HG02678 (cell line): Measurements from ENCODE around the gene CDKN2AIPNL.
"Not testable (repeated sequence)": the region's sequence is repeated elsewhere in the genome, so short reads cannot be mapped to it uniquely, and the experiment has no call there.

Experiments used
- ATAC-seq: cut with Tn5 transposase; IDR thresholded peaks from one replicate; pipeline ENCODE4 v1.9.1; 2021; ENCODE audit warnings: mild to moderate bottlenecking, moderate library complexity; ENCODE audit not compliant: unreplicated experiment

Gene CDKN2AIPNL

DNA sequence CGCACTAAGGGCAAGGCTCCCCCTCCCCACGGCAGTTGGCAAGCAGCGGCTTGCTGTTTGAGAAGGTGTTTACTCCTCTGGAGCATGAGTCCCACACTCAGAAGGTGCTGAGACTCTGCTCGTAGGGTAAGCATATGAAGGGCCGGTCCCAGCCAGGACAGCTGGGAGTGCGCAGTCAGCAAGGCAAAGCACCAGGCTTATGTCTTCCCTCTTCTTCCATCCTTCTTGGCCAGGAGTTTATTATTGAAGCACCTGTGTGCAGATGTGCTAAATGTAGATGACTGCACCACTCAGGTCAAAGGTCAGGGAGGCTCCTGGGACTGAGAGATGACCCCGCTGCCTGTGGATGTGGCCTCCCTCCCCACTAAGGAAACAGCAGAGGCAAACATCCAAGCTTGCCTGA lies 27.0 kb upstream of the CDKN2AIPNL start:
- no peak for ATAC-seq

DNA sequence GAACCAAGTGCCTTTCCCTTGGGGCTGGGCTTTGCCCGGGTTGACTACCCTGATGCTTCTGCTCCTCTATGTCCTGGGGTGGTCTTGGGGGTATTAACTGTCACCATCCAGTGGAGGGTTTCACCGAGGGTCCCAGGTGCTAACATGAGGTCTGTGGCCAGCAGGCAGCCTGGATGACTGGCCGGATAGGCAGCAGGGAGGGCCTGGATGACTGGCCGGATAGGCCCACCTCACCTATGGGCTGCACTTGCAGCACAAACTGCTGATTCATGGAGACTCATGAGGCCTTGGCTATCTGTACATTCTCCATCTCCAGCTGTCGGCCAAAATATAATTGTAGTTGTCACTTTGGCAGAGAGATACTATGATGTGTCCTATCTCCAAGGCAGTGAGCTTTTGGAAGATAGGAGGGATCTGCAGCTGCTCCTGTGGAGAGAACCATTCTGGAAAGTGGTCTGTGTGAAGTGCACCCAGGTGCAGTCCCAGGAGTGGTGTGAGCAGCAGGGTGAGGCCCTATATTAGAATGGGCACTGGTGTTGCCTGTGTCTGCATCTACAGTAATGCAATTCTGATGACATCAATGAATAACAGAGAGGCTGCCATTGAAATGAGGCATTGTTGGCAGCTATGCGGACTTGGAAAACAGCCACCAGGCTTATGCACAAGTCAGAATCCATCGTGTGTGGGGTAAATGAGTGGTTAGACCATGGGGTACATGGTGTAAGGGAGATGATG lies 26.3 kb upstream of the CDKN2AIPNL start:
- ATAC-seq, result no peak

DNA sequence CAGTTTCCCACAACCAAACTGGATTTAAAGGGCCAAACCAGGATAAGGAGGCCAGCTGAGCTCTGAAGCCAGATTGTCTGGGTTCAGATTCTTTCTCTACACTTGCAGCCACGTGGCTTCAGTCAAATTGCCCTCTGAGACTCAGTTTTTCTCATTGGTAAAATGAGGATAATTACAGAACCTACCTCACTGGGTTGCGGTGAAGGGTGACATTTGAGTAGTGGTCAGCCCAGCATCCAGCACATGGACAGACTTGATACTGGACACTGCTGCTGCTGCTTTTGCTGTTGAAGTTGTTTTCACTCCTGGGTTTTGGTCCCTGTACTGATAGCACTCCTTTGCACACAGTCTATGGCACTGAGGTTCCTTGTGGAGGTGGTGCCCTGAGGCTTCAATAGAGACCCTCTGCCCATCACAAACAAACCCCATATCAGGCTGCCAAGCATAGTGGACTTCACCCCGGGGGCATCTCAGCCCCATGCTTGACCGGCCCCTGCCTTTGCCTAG lies 25.7 kb upstream of the CDKN2AIPNL start:
- ATAC-seq, result peak; percentile 9

DNA sequence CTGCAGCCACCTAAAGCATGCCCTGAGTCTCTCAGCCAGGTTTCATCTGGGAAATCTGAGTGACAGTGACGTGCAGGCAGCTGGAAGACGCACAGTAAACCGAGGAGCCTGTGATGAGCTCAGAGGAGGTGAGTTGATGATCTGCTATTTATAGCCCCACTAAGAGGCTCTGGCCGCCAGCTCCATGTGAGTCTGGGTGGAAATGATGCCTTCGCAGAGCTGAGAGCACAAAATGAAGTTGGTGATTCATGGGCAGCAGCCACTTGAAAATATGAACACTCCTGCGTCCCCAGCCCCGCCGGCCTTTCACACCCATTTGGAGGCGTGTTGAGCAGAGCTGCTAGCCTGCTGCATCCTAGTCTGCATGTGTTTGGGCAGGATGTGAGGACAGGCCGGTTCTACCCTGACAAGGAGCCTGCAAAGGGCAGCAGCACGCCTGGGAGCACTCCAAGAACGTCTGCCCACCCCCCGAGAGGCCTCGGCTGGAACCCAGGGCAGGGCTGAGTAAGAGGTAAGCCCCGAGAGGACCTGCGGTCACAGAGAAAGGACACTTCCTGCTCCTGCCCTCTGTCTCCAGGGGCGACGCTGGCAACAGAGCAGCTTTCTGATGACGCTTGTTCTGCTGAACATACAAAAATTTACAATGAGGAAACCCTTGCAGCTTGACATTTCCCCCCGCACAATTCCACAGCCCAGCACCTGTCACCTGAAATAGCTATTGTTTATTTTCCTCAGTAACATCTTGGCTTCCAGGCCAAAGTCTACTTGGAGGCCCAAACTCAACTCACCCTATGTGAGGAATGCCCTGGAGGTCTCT lies 25.1 kb upstream of the CDKN2AIPNL start:
- peak; percentile 88 for ATAC-seq

DNA sequence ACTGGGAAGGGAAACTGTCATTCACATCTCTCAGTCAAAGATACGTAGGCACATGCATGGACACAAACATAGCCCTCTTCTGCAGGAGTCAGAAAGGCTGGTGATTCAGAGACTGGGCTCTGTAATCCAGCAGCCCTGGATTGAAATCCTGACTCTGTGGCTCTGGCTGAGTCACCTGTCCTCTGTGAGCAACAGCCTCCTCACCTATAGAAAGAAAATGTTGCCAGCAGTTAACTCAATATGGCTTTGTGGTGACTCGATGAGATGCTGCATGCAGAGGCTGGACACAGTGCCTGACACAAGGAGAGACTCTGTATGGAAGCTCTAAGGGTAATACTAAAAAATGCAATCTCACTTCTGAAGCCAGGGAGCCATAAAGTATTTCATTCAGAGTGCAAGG lies 23.9 kb upstream of the CDKN2AIPNL start:
- ATAC-seq, result no peak

DNA sequence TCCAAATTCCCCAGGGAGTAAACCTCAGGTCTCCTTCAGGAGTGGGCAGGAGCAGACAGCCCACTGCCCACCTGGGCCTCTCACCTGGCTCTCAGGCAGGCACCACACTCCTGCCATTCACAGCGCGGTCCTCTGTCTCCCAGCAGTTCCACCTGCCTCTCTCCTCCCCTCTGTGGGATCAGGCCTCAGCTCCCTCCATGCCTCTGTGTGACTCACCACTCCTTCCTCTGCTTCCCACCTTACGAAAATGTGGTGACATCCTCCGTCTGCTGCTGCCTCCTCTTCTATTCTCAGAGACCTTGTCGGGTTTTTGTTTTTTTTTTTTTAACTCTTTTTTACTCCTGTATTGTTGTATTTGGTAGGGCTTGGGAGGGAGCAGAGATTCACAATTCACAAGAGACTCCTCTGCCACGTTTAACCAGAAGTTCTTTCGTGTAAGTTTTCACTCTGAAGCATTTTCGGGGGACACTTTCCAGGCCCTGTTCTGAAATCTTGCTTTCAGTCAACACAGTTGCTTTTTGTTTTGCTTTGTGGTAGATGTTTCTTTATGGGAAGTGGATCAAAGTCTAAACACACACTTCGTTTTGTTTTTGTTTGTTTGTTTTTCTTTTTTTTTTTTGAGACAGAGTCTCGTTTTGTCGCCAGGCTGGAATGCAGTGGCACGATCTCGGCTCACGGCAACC lies 21.1 kb upstream of the CDKN2AIPNL start:
- no peak for ATAC-seq

DNA sequence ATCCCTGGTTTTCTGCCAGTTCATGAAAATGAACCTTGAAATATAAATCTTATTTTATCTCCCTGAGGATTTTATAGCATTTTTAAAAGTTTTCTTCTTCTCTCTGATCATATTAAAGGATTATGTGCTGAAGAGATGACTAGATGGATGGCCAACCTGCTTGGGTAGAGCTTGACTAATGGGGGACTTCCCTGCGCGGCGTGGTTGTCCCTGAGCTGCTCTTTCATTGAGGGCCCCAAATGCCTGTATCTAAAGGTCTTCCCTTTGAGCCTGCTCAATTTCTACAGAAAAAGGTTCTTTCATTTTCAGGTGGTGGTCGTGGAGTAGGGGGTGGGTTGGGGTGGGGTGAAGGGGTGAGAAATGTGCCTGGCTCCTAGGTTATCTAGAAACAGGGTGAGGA lies 20.5 kb upstream of the CDKN2AIPNL start:
- no peak for ATAC-seq

DNA sequence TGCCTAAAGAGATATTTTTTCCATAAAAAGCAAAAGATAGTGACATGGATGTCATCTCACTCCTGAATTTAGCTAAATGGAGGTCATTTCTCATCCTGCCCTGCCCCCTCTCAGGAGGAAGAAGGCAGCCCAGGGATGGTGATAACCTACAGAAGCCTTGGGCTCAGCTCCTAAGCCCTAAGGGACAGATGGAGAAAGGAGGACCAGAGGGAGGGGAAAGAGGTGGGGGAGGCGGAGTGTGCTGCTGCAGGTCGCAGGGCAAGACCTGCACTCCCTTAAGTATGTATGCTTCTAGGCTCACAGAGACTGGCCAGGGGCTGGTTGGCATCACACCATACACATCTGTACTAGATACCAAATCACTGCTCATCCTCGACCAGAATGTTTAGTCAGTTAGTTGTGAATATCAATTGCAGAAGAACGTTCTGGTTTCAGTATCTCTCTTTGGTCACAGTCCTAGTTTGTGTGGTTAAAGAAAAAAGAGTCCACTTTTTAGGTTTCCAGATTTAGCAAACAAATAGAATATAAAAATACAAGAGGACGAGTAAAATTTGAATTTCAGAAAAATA lies 18.4 kb upstream of the CDKN2AIPNL start:
- no peak for ATAC-seq

DNA sequence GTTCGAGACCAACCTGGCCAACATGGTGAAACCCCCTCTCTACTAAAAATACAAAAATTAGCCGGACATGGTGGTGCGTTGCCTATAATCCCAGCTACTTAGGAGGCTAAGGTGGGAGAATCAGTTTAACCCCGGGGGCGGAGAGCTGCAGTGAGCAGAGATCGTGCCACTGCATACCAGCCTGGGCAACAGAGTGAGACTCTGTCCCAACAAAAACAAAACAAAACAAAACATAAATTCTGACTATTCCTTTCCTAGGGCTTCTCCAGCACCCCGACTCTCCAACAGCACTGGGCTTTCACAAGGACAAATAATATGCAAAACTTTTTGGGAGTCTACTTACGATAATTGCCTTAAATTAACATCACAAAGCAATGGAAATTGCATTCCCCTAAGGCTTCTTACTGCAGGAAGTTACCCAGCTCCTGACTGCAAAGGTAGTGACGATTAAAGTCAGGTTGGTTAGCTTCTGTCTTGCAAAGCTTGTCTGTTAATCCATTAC lies 15.9 kb upstream of the CDKN2AIPNL start:
- no peak for ATAC-seq

DNA sequence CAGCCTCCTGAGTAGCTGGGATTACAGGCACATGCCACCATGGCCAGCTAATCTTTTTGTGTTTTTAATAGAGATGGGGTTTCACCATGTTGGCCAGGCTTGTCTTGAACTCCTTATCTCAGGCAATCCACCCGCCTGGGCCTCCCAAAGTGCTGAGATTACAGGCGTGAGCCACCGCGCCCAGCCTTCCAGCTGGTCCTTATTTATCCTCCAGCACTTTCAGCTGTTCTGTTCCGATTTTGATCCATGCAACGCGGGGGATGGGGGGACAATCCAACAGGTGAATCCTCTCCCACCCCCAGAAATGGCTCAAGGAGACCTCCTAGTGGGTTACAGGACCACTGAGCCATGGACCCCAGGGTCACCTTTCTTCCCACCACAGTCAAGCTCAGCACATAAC lies 14.7 kb upstream of the CDKN2AIPNL start:
- ATAC-seq, result no peak

DNA sequence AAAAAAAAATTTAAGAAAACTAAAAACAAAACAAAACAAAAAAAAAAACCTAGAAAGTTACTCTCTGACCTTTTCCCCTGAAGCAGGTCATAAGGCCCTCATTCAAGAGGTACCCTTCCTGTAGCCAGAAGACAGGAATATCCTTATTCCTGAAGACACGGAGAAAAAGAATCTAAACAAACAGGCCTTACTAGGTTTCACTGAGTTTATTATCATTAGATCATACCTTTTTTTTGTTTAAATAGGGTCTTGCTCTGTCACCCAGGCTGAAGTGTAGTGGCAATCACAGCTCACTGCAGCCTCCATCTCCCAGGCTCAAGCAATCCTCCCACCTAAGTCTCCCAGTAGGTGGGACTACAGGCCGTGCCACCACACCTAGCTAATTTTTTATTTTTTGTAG lies 11.7 kb upstream of the CDKN2AIPNL start:
- ATAC-seq, result no peak

DNA sequence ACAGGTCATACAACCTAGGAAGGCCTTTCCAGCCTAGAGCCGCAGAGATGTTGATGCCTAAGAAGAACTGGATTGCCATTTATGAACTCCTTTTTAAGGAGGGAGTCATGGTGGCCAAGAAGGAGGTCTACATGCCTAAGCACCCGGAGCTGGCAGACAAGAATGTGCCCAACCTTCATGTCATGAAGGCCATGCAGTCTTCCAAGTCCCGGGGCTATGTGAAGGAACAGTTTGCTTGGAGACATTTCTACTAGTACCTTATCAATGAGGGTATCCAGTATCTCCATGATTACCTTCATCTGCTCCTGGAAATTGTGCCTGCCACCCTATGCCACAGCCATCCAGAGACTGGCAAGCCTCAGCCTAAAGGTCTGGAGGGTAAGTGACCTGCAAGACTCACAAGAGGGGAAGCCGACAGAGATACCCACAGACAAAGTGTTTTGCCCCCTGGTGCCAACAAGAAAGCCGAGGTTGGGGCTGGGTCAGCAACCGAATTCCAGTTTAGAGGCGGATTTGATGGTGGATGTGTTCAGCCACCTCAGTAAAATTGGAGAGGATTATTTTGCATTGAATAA lies 11.2 kb upstream of the CDKN2AIPNL start:
- ATAC-seq, result no peak

DNA sequence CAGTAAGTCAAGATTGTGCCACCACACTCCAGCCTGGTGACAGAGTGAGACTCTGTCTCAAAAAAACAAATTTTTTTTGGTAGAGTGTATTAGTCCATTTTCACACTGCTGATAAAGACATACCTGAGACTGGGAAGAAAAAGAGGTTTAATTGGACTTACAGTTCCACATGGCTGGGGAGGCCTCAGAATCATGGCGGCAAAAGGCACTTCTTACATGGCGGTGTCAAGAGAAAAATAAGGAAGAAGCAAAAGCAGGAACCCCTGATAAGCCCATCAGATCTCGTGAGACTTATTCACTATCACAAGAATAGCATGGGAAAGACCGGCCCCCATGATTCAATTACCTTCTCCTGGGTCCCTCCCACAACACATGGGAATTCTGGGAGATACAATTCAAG lies 9.4 kb upstream of the CDKN2AIPNL start:
- not testable (repeated sequence) for ATAC-seq

DNA sequence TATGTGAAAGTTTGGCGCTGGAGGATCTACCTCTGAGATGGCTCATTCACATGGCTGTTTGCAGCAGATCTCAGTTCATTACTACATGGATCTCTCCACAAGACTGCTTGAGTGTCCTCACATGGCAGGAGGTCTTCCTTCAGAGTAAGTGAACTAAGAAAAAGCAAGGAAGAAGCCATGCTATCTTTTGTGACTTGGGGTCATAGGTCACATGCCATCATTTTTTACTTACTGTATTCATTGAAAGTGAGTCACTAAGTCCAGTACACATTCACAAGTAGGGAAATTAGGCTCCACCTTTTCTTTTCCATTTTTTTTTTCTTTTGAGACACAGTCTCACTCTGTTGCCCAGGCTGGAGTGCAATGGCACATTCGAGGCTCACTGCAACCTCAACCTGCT lies 8.7 kb upstream of the CDKN2AIPNL start:
- ATAC-seq, result no peak

DNA sequence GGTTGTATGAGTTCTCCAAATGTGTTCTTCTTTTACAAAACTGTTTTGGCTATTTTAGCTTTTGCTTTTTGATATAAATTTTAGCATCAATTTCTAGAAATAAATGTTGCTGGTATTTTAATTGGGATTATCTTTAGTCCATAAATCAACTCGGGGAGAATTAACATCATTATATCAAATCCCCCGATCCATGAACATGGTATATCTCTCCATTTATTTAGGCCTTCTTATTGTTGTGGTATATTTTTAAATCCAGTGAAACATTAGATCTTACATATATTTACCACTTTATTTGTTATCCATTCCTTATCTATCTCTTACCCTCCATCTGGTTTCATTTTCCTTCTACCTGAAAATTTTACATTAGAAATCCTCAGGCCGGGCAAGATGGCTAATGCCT lies 7.3 kb upstream of the CDKN2AIPNL start:
- ATAC-seq, result no peak

DNA sequence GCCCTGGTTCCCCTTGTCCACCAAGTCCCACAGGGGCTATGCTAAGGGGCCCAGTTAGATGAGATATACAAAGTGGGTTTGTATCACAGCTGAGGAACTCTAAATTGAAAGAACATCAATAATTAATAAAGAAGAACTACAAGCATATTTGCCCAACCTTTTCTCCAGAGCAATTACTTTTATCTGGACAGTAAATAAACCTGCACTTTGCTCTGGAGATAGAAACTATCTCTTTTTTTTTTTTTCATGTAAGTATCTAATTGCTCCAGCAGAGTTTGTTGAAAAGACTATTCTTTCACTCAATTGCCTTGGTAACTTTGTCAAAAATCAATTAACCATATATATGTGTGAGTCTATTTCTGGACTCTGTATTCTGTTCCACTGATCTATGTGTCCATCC lies 6.0 kb upstream of the CDKN2AIPNL start:
- ATAC-seq, result no peak

DNA sequence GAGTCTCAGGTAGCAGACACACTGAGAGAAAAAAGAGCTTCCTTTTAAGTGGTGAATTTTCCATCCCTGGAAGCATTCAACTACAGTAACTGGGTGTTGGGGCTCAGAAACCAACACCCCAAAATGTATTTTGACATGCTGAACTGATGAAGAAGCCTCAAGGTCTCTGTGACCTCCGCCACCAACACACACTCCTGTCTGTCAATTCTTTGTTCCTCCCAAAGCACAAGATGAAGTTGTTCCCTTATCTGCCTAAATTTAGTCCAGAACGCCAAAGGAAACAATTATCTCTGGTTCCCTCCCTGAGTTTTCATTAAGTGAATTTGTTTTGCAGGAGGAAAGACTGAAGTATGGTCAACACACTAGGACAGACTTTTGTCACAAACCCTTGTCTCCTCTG lies 1.4 kb upstream of the CDKN2AIPNL start:
- no peak for ATAC-seq

DNA sequence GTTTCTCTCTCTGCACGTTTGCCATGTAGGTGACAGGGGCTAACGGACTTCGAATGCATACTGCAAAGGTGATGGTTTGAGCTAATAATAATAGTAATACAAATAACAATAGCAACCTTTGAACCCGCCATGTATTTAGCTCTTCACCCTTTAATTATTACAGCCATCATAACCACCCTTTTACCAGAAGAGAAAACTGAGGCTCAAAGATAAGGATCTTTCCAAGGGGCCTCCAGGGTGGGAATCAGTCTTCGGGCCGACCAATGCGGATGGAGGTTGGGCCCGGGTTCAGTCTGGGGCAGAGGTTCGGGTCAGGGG lies 494 bp downstream of the CDKN2AIPNL start:
- ATAC-seq, result no peak

DNA sequence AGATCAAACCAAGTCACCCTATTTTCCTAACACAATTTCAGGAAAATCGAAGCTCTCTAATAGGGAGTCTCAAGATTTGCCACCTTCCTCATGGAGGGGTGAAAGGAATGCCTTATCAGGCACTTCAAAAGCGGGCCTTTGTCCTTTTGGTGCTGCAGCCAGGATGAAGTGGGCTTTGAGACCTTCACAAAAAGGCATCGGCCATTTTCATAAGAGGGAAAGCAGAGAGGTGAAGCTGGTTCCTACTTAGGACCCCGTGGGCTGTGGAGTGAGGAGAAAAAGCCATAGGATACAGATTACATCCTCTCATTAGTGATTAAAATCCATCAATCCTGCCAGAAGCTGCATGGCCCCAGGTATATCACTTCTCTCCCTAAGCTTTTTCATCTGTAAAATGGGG lies 859 bp downstream of the CDKN2AIPNL start:
- ATAC-seq, result no peak

DNA sequence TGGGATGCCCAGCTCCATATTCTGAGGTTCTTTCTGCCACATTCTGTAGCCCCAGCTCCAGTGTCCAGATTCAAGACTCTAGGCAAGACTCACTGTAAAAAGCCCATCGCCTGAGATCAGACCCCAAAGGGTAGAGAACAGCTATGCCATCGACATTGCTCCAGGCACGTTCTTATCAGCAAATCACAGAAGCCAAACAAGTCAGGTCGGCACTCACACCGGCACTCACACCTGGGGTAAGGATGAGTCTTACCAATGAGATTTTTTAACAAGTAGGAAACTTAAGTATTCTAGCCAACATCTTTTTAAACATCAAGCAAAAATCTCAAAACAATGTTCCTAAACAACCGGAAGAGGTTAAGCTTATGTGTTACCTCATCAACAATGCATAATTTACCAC lies 2.4 kb downstream of the CDKN2AIPNL start:
- no peak for ATAC-seq

DNA sequence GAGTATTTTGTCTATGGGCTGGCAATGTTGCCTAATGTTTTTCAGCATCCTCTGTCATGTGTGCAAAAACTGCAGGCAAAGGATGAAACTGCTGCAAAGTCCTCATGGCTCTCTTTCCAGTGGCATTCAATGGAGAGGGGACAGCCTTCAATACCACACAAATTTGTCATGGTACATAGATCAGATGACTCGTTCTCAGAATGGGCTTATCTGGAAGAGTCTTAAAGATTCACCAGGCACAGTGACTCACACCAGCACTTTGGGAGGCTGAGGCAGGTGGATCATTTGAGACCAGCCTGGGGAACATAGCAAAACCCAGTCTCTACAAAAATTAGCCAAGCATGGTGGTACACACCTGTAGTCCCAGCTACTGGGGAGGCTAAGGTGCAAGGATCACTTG lies 5.3 kb downstream of the CDKN2AIPNL start:
- no peak for ATAC-seq
